ENCODE results near the gene KIRREL1. TPM values are rescaled to one million over a fixed set of nuclear protein-coding genes. Genes with fewer than 3 reads are reported as not detected.

The KIRREL1 gene
- polyA plus RNA-seq, 1 donor (not counting 4 experiments of a cell fraction or from before 2014, with no cell fraction given), result 19.7 TPM

GRCh38 chr1:157948312-157949073, 45.0 kb upstream of the KIRREL1 start:
- DNase-seq (ENCODE audit: low read depth, low spot score) (no peak), FAIRE-seq (peak; percentile 5)
- Histone ChIP-seq H3K9ac (ENCODE audit: control insufficient read depth, extremely low read depth, insufficient read depth, low read length) (no peak overlapping the region), H3K4me1 (ENCODE audit: control insufficient read depth, extremely low read depth, insufficient read depth, low read length) (no peaks in the 10 kb centered on the region), H3K9me3 (ENCODE audit: control insufficient read depth, low read depth, low read length) (no peaks in the 10 kb centered on the region), H3K4me2 (ENCODE audit: control insufficient read depth, extremely low read depth, insufficient read depth, low read depth, low read length) (no peak overlapping the region), H3K27me3 (ENCODE audit: control insufficient read depth, extremely low read depth, insufficient read depth, low read length) (peaks cover 13% of the 10 kb centered on the region), H3K79me2 (ENCODE audit: control insufficient read depth, insufficient read depth, low read length) (no peaks in the 10 kb centered on the region), H3K9me1 (ENCODE audit: control insufficient read depth, extremely low read depth, insufficient read depth, low read length) (no peaks in the 10 kb centered on the region), H2AFZ (ENCODE audit: control insufficient read depth, low read length) (no peak overlapping the region), H4K20me1 (ENCODE audit: control insufficient read depth, extremely low read depth, insufficient read depth, low read length) (no peaks in the 10 kb centered on the region), H3K4me3 (ENCODE audit: control insufficient read depth in 2 of 3, extremely low read depth in 1 of 3, insufficient read depth in 2 of 3, low read depth in 1 of 3, low read length in 3 of 3) (no peak overlapping the region), H3K36me3 (ENCODE audit: control insufficient read depth in 2 of 2, extremely low read depth in 1 of 2, insufficient read depth in 2 of 2, low read length in 2 of 2) (no peaks in the 10 kb centered on the region), H3K27ac (ENCODE audit: control insufficient read depth, insufficient read depth, low read length) (no peak overlapping the region)
- TF ChIP-seq EZH2 (IDR thresholded peaks at IDR 0.05; ENCODE audit: low read length) (no peak), CTCF (optimal IDR thresholded peaks at IDR 0.05 in 1 of 3, IDR thresholded peaks at IDR 0.05 in 1 of 3, conservative IDR thresholded peaks at IDR 0.05 in 1 of 3; ENCODE audit: extremely low read depth in 1 of 3, insufficient read depth in 2 of 3, low read length in 3 of 3) (peak; percentile 76 to 91 (median 80))
- dilution Hi-C loops (cut with MboI; ENCODE audit: extremely low pct_ligation_motif_present, low sequenced_read_pairs), result no loop called here

- Histone ChIP-seq H3K4me1 (ENCODE audit: control insufficient read depth, extremely low read depth, insufficient read depth, low read length) (no peaks in the 10 kb centered on the region), H3K9me1 (ENCODE audit: control insufficient read depth, extremely low read depth, insufficient read depth, low read length) (no peaks in the 10 kb centered on the region), H3K9me3 (ENCODE audit: control insufficient read depth, low read depth, low read length) (no peaks in the 10 kb centered on the region), H3K36me3 (ENCODE audit: control insufficient read depth in 2 of 2, extremely low read depth in 1 of 2, insufficient read depth in 2 of 2, low read length in 2 of 2) (no peaks in the 10 kb centered on the region), H2AFZ (ENCODE audit: control insufficient read depth, low read length) (no peak overlapping the region), H3K79me2 (ENCODE audit: control insufficient read depth, insufficient read depth, low read length) (no peaks in the 10 kb centered on the region), H3K9ac (ENCODE audit: control insufficient read depth, extremely low read depth, insufficient read depth, low read length) (no peak overlapping the region), H3K4me3 (ENCODE audit: control insufficient read depth in 2 of 3, extremely low read depth in 1 of 3, insufficient read depth in 2 of 3, low read depth in 1 of 3, low read length in 3 of 3) (no peak overlapping the region), H4K20me1 (ENCODE audit: control insufficient read depth, extremely low read depth, insufficient read depth, low read length) (no peaks in the 10 kb centered on the region), H3K4me2 (ENCODE audit: control insufficient read depth, extremely low read depth, insufficient read depth, low read depth, low read length) (no peak overlapping the region), H3K27ac (ENCODE audit: control insufficient read depth, insufficient read depth, low read length) (no peak overlapping the region), H3K27me3 (ENCODE audit: control insufficient read depth, extremely low read depth, insufficient read depth, low read length) (peaks cover 13% of the 10 kb centered on the region)
- TF ChIP-seq CTCF (optimal IDR thresholded peaks at IDR 0.05 in 1 of 3, IDR thresholded peaks at IDR 0.05 in 1 of 3, conservative IDR thresholded peaks at IDR 0.05 in 1 of 3; ENCODE audit: extremely low read depth in 1 of 3, insufficient read depth in 2 of 3, low read length in 3 of 3) (no peak), EZH2 (IDR thresholded peaks at IDR 0.05; ENCODE audit: low read length) (no peak)
- FAIRE-seq (no peak), DNase-seq (ENCODE audit: low read depth, low spot score) (no peak)
- dilution Hi-C loops (cut with MboI; ENCODE audit: extremely low pct_ligation_motif_present, low sequenced_read_pairs), result no loop called here
These were observed 44.4 kb upstream of the KIRREL1 start for GRCh38 chr1:157949074-157949354.

Measured in keratinocyte (primary cell).